Spinal cord (tissue), 10 donors: ENCODE measurements around the gene SCFD2. TPM values are rescaled to one million over a fixed set of nuclear protein-coding genes. Genes with fewer than 3 reads are reported as not detected.

Experiments
- DNase-seq, 6 donors: peaks; one replicate each; pipeline versions ENCODE4 v3.0.0 to v3.0.0-alpha.2; 2013 to 2015; ENCODE audit warnings: low spot score in 6 of 6, low read depth in 4 of 6
- H3K27ac ChIP-seq: one replicate; pipeline ENCODE4 v1.5.1; 2013; ENCODE audit warnings: low read depth, low read length, control low read depth
- H3K27me3 ChIP-seq: one replicate; pipeline ENCODE4 v1.6.1; 2013; ENCODE audit warnings: low read length; ENCODE audit not compliant: control insufficient read depth, insufficient read depth
- H3K36me3 ChIP-seq: one replicate; pipeline ENCODE4 v1.6.1; 2013; ENCODE audit warnings: low read length; ENCODE audit not compliant: control insufficient read depth, insufficient read depth
- H3K4me1 ChIP-seq: one replicate; pipeline ENCODE4 v1.6.1; 2013; ENCODE audit warnings: low read length; ENCODE audit not compliant: control insufficient read depth, insufficient read depth
- H3K4me3 ChIP-seq: one replicate; pipeline ENCODE4 v1.5.1; 2013; ENCODE audit warnings: low read depth, low read length, control low read depth
- H3K9me3 ChIP-seq: one replicate; pipeline ENCODE4 v1.6.1; 2013; ENCODE audit warnings: low read length; ENCODE audit not compliant: control insufficient read depth, insufficient read depth
- WGBS: methylation state at CpG from one replicate; pipeline ENCODE4 v1.1.5; 2013; ENCODE audit warnings: missing lambda C conversion rate; ENCODE audit not compliant: insufficient coverage; 5-methylcytosine and 5-hydroxymethylcytosine counted together
- polyA plus RNA-seq, 2 donors: library from polyadenylated mRNA; unstranded; fragments of 120-200 nt; gene quantifications; one replicate each; pipeline ENCODE4 v1.2.1, GENCODE V29; 2013; ENCODE audit not compliant: insufficient read length in 2 of 2
- total RNA-seq, 2 donors: library from RNA; depleted of rRNA in 1 of 2; stranded (reverse); fragments of 120-200 nt in 1 of 2; fragments of >200 nt in 1 of 2; gene quantifications; one replicate each; pipeline versions ENCODE4 v1.2.3 to v1.2.4, GENCODE V29; 2013 to 2014
- donor health status: healthy.

SCFD2 gene
- total and polyA plus RNA-seq, 4 donors = 15.6 to 19.5 (median 17.7) TPM

GRCh38 chr4:53076374-53076958, 289.4 kb downstream of the SCFD2 start:
- H3K27me3 ChIP-seq = no peaks in the 10 kb centered on the region
- H3K4me3 ChIP-seq = no peak overlapping the region
- H3K9me3 ChIP-seq = no peaks in the 10 kb centered on the region
- 85% methylated on average over 3 of the region's 8 CpGs for WGBS
- peak in 1 of 6 donors; percentile 24 for DNase-seq
- no peak overlapping the region for H3K27ac ChIP-seq
- H3K4me1 ChIP-seq = no peaks in the 10 kb centered on the region
- no peaks in the 10 kb centered on the region for H3K36me3 ChIP-seq

- no CpG with 5 or more reads among the region's 1 CpG for WGBS
Measured at GRCh38 chr4:53075162-53075785, 290.6 kb downstream of the SCFD2 start.

GRCh38 chr4:53068755-53069330, 297.0 kb downstream of the SCFD2 start:
- peak in 5 of 6 donors; percentile 7 to 50 (median 15) for DNase-seq
- Histone ChIP-seq H3K9me3 (no peaks in the 10 kb centered on the region), H3K4me3 (no peak overlapping the region), H3K27me3 (no peaks in the 10 kb centered on the region), H3K4me1 (no peaks in the 10 kb centered on the region), H3K36me3 (no peaks in the 10 kb centered on the region), H3K27ac (no peak overlapping the region)
- WGBS = no CpG with 5 or more reads among the region's 3 CpGs

More at GRCh38 chr4:53075162-53075785, 290.6 kb downstream of the SCFD2 start:
- Histone ChIP-seq H3K9me3 (no peaks in the 10 kb centered on the region), H3K4me1 (no peaks in the 10 kb centered on the region), H3K27me3 (no peaks in the 10 kb centered on the region), H3K36me3 (no peaks in the 10 kb centered on the region), H3K27ac (no peak overlapping the region), H3K4me3 (no peak overlapping the region)
- DNase-seq = no peak

DNA sequence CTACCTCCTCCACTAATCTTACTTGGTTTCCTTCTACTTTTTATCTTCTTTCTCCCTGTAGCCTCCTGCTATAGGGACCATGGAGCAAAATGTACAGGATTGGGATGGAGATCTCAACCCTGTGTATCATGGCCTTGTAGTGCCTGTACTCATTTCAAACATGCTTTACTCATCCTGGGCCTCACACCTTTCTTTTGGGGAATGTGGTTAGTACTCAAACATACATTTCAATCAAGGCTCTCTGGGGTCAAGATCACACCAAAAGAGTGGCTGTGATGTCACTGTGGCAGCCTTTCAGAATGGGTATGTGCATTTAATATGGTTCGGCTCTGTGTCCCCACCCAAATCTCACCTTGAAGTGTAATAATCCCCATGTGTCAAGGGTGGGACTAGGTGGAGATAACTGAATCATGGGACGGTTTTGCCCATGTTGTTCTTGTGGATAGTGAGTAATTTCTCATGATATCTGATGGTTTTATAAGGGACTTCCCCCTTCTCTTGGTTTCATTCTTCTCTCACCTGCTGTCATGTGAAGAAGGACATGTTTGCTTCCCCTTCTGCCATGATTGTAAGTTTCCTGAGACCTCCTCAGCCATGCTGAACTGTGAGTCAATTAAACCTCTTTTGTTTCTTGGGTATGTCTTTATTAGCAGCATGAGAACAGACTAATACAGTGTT, 298.6 kb downstream of the SCFD2 start:
- no peaks in the 10 kb centered on the region for H3K36me3 ChIP-seq
- no peaks in the 10 kb centered on the region for H3K9me3 ChIP-seq
- no peak overlapping the region for H3K4me3 ChIP-seq
- H3K4me1 ChIP-seq = no peaks in the 10 kb centered on the region
- no peak overlapping the region for H3K27ac ChIP-seq
- no peaks in the 10 kb centered on the region for H3K27me3 ChIP-seq
- DNase-seq = no peak
- WGBS = 100% methylated on average over 1 of the region's 2 CpGs

- H3K27me3 ChIP-seq = no peaks in the 10 kb centered on the region
- 100% methylated on average over 1 of the region's 1 CpG for WGBS
- H3K4me1 ChIP-seq = no peaks in the 10 kb centered on the region
- no peak overlapping the region for H3K27ac ChIP-seq
- H3K36me3 ChIP-seq = no peaks in the 10 kb centered on the region
- H3K9me3 ChIP-seq = no peaks in the 10 kb centered on the region
- H3K4me3 ChIP-seq = no peak overlapping the region
- DNase-seq = no peak
Measured at GRCh38 chr4:53066155-53066554, 299.7 kb downstream of the SCFD2 start.

DNA sequence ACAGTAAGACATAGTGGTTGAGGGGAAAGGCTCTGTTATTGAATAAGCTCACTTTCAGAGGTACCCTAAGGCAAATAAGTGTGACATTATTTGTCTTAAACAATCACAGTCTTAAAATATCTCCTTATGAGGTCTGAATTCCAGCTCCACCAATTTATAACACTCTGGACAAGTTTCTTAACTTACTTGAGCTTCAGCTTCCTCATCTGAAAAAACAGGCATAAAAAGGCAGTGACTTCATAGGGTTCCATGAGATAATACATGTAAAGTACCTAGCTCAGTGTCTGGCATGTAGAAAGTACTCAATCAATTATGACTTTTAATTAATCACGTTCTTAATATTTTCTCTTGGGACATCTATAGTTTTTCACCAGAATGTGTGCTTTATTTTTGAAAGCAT, 301.3 kb downstream of the SCFD2 start:
- H3K9me3 ChIP-seq = no peaks in the 10 kb centered on the region
- H3K4me1 ChIP-seq = no peaks in the 10 kb centered on the region
- H3K27ac ChIP-seq = no peak overlapping the region
- no peak overlapping the region for H3K4me3 ChIP-seq
- H3K27me3 ChIP-seq = no peaks in the 10 kb centered on the region
- no peaks in the 10 kb centered on the region for H3K36me3 ChIP-seq
- no peak for DNase-seq
- no CpG with 5 or more reads among the region's 1 CpG for WGBS

- Histone ChIP-seq H3K36me3 (no peaks in the 10 kb centered on the region), H3K27ac (no peak overlapping the region), H3K9me3 (no peaks in the 10 kb centered on the region), H3K27me3 (no peaks in the 10 kb centered on the region), H3K4me1 (no peaks in the 10 kb centered on the region), H3K4me3 (no peak overlapping the region)
- WGBS = 86% methylated on average over 5 of the region's 8 CpGs
- DNase-seq = no peak
Measured at GRCh38 chr4:53061091-53061850, 304.6 kb downstream of the SCFD2 start.

DNA sequence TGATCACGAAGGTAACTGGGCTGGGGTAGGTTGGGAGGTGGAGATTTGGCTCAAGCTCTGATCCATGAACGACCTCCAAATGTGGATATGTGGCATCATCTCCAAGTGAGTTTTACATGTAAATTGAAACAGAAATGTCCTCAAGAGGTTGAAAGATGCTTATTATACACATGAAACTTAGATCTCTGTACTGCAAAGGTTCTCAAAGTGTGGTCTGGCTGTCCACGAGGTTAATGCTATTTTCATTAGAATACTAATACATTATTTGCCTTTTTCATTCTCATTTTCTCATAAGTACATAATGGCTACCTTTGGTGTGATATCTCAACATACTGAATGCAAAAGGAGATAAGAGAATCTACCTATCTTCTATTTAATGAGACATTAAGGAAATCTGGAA, 305.6 kb downstream of the SCFD2 start:
- H3K4me3 ChIP-seq = no peak overlapping the region
- no peaks in the 10 kb centered on the region for H3K9me3 ChIP-seq
- no peaks in the 10 kb centered on the region for H3K27me3 ChIP-seq
- no peak for DNase-seq
- H3K4me1 ChIP-seq = peaks cover 2% of the 10 kb centered on the region
- no peaks in the 10 kb centered on the region for H3K36me3 ChIP-seq
- H3K27ac ChIP-seq = no peak overlapping the region
- 80% methylated on average over 1 of the region's 3 CpGs for WGBS

GRCh38 chr4:53059871-53060270, 306.0 kb downstream of the SCFD2 start:
- DNase-seq = no peak
- H3K4me1 ChIP-seq = peaks cover 2% of the 10 kb centered on the region
- no peaks in the 10 kb centered on the region for H3K36me3 ChIP-seq
- no peaks in the 10 kb centered on the region for H3K27me3 ChIP-seq
- no peak overlapping the region for H3K27ac ChIP-seq
- no peaks in the 10 kb centered on the region for H3K9me3 ChIP-seq
- WGBS = no CpG with 5 or more reads among the region's 1 CpG
- H3K4me3 ChIP-seq = no peak overlapping the region
